C4-2B (cell line): ENCODE measurements around the gene ACAD11.

Experiments
- H3K27ac ChIP-seq: fragments of 450-650 bp; 2 replicates; pipeline ENCODE4 v1.5.1; 2017
- CTCF ChIP-seq: fragments of 450-650 bp; conservative IDR thresholded peaks from 2 replicates; pipeline ENCODE4 v1.5.1; 2017; ENCODE audit warnings: mild to moderate bottlenecking
- ZFX ChIP-seq: fragments of 450-650 bp; IDR thresholded peaks from 2 replicates; pipeline ENCODE4 v1.6.1; 2017

ACAD11 gene

GRCh38 chr3:132593241-132593946, 66.2 kb downstream of the ACAD11 start:
- TF ChIP-seq CTCF (no peak), ZFX (no peak)
- no peak overlapping the region for H3K27ac ChIP-seq

- TF ChIP-seq ZFX (no peak), CTCF (no peak)
- H3K27ac ChIP-seq: no peak overlapping the region
Measured at GRCh38 chr3:132592216-132592615, 67.4 kb downstream of the ACAD11 start.

- TF ChIP-seq CTCF: no peak
- no peak for TF ChIP-seq ZFX
- no peak overlapping the region for H3K27ac ChIP-seq
Measured at GRCh38 chr3:132587401-132587800, 72.2 kb downstream of the ACAD11 start.

GRCh38 chr3:132573797-132574211, 85.8 kb downstream of the ACAD11 start:
- no peak overlapping the region for H3K27ac ChIP-seq
- TF ChIP-seq ZFX: no peak
- TF ChIP-seq CTCF: no peak

GRCh38 chr3:132570016-132570415, 89.6 kb downstream of the ACAD11 start:
- TF ChIP-seq ZFX (no peak), CTCF (no peak)
- no peak overlapping the region for H3K27ac ChIP-seq

GRCh38 chr3:132569580-132569979, 90.0 kb downstream of the ACAD11 start:
- no peak for TF ChIP-seq ZFX
- TF ChIP-seq CTCF: no peak
- H3K27ac ChIP-seq: no peak overlapping the region

GRCh38 chr3:132569153-132569552, 90.5 kb downstream of the ACAD11 start:
- TF ChIP-seq CTCF (no peak), ZFX (no peak)
- H3K27ac ChIP-seq: no peak overlapping the region
